Measurements from ENCODE around the gene SUGP2. TPM values are rescaled to one million over a fixed set of nuclear protein-coding genes. Genes with fewer than 3 reads are reported as not detected.

The SUGP2 gene
- total and polyA plus RNA-seq, 9 of the 15 experiments (the other 6 are each of a cell fraction or from before 2014, with no cell fraction given) = 13.1 to 101 (median 63.1) TPM

GRCh38 chr19:19064098-19064722 lies 30.9 kb upstream of the SUGP2 start (continued):
- peak; percentile 100 for TF ChIP-seq ZNF740 (CRISPR knock-in tag; IDR thresholded peaks at IDR 0.05)
- TF ChIP-seq ZNF740 (tag; IDR thresholded peaks at IDR 0.05) = peak in 1 of 2 experiments; percentile 100; a peak in 2 of 4 replicates
- no peak for TF ChIP-seq ZFX (CRISPR knock-in tag; IDR thresholded peaks at IDR 0.05)
- TF ChIP-seq NFYB (IDR thresholded peaks at IDR 0.05; ENCODE audit: extremely low read depth, insufficient read length) = no peak
- TF ChIP-seq FUS (optimal IDR thresholded peaks at IDR 0.05; ENCODE audit: low read depth, low read length) = no peak
- no peak for TF ChIP-seq ELF4 (CRISPR knock-in tag; IDR thresholded peaks at IDR 0.05)
- TF ChIP-seq AFF1 (IDR thresholded peaks at IDR 0.05; ENCODE audit: low read depth in 1 of 2, partially characterized antibody in 2 of 2) = no peak
- 0 out of 2 replicates have a peak, but pooled peaks have one; percentile 16 for TF ChIP-seq EGR1 (conservative IDR thresholded peaks at IDR 0.05)
- no peak for TF ChIP-seq ZNF589 (CRISPR knock-in tag; IDR thresholded peaks at IDR 0.05; ENCODE audit: low read depth)
- no peak for TF ChIP-seq GATAD2B (IDR thresholded peaks at IDR 0.05; ENCODE audit: borderline replicate concordance)
- no peak for TF ChIP-seq BRF1 (IDR thresholded peaks at IDR 0.05; ENCODE audit: borderline replicate concordance, extremely low read depth, insufficient read length)
- TF ChIP-seq ZNF165 (CRISPR knock-in tag; IDR thresholded peaks at IDR 0.05; ENCODE audit: borderline replicate concordance) = no peak
- peak; percentile 68 for TF ChIP-seq CHD1 (IDR thresholded peaks at IDR 0.05; ENCODE audit: low read length)
- no peak for TF ChIP-seq DDX20 (tag; IDR thresholded peaks at IDR 0.05; ENCODE audit: low read depth)
- TF ChIP-seq MNT (conservative IDR thresholded peaks at IDR 0.05) = peak in 1 of 2 experiments; percentile 23; a peak in 2 of 4 replicates
- TF ChIP-seq ZNF253 (CRISPR knock-in tag; conservative IDR thresholded peaks at IDR 0.05) = no peak
- TF ChIP-seq SP1 (CRISPR knock-in tag; IDR thresholded peaks at IDR 0.05) = 0 out of 2 replicates have a peak, but pooled peaks have one; percentile 11
- no peak for TF ChIP-seq ID3 (CRISPR knock-in tag; IDR thresholded peaks at IDR 0.05)
- TF ChIP-seq ID3 (tag; IDR thresholded peaks at IDR 0.05) = peak; percentile 22; the same call in 1 of the 2 replicates

Data from K562 (cell line).